H9 (cell line): ENCODE results near the gene PTPRN2. TPM values are rescaled to one million over a fixed set of nuclear protein-coding genes. Genes with fewer than 3 reads are reported as not detected.

ENCODE experiments used
- DNase-seq: peaks from one replicate; pipeline ENCODE4 v3.0.0-alpha.2; 2017
- H2AFZ ChIP-seq: one replicate; pipeline ENCODE4 v1.6.1; 2013; ENCODE audit warnings: mild to moderate bottlenecking, low read length, control low read depth, moderate library complexity
- H2AK5ac ChIP-seq: 2 replicates; pipeline ENCODE4 v1.6.1; 2013; ENCODE audit warnings: low read length, control low read depth, mixed read lengths; ENCODE audit not compliant: insufficient read length
- H2BK120ac ChIP-seq: one replicate; pipeline ENCODE4 v1.6.1; 2013; ENCODE audit warnings: low read depth, mild to moderate bottlenecking, low read length, control low read depth, inconsistent platforms; ENCODE audit not compliant: poor library complexity, severe bottlenecking
- H2BK12ac ChIP-seq: 2 replicates; pipeline ENCODE4 v1.6.1; 2013; ENCODE audit warnings: low read length, control low read depth, mixed read lengths, low read depth; ENCODE audit not compliant: insufficient read length
- H2BK15ac ChIP-seq: 2 replicates; pipeline ENCODE4 v1.6.1; 2013; ENCODE audit warnings: low read depth, low read length, control low read depth
- H2BK20ac ChIP-seq: one replicate; pipeline ENCODE4 v1.6.1; 2013; ENCODE audit warnings: low read depth, mild to moderate bottlenecking, low read length, control low read depth, inconsistent platforms; ENCODE audit not compliant: poor library complexity, severe bottlenecking
- H2BK5ac ChIP-seq: 2 replicates; pipeline ENCODE4 v1.6.1; 2013; ENCODE audit warnings: low read length, control low read depth, mixed read lengths; ENCODE audit not compliant: insufficient read length
- H3K14ac ChIP-seq: 2 replicates; pipeline ENCODE4 v1.6.1; 2013; ENCODE audit warnings: low read length, control low read depth; ENCODE audit not compliant: insufficient read depth
- H3K18ac ChIP-seq: 2 replicates; pipeline ENCODE4 v1.6.1; 2013; ENCODE audit warnings: low read depth, mild to moderate bottlenecking, mixed read lengths, low read length, control low read depth; ENCODE audit not compliant: insufficient read length
- H3K23ac ChIP-seq: 2 replicates; pipeline ENCODE4 v1.6.1; 2013; ENCODE audit warnings: low read length, control low read depth, mixed read lengths, low read depth; ENCODE audit not compliant: insufficient read length
- H3K23me2 ChIP-seq: 2 replicates; pipeline ENCODE4 v1.6.1; 2013; ENCODE audit warnings: low read depth, mild to moderate bottlenecking, mixed read lengths, low read length, control low read depth; ENCODE audit not compliant: insufficient read length, poor library complexity, severe bottlenecking
- H3K27ac ChIP-seq: 2 replicates; pipeline ENCODE4 v1.5.1; 2013; ENCODE audit warnings: low read length, control low read depth, mixed read lengths, low read depth; ENCODE audit not compliant: insufficient read length
- H3K27me3 ChIP-seq: 2 replicates; pipeline ENCODE4 v1.6.1; 2013; ENCODE audit warnings: low read length, control low read depth, inconsistent platforms; ENCODE audit not compliant: insufficient read depth
- H3K4ac ChIP-seq: 2 replicates; pipeline ENCODE4 v1.6.1; 2013; ENCODE audit warnings: low read depth, mild to moderate bottlenecking, control low read depth, inconsistent platforms, low read length, moderate library complexity
- H3K4me1 ChIP-seq: 2 replicates; pipeline ENCODE4 v1.6.1; 2013; ENCODE audit warnings: low read length, control low read depth, inconsistent platforms; ENCODE audit not compliant: insufficient read depth
- H3K4me2 ChIP-seq: 2 replicates; pipeline ENCODE4 v1.6.1; 2013; ENCODE audit warnings: low read length, control low read depth, mixed read lengths; ENCODE audit not compliant: insufficient read length, insufficient read depth
- H3K56ac ChIP-seq: 2 replicates; pipeline ENCODE4 v1.6.1; 2013; ENCODE audit warnings: low read depth, mild to moderate bottlenecking, mixed read lengths, low read length, control low read depth; ENCODE audit not compliant: insufficient read length
- H3K79me1 ChIP-seq: 2 replicates; pipeline ENCODE4 v1.6.1; 2013; ENCODE audit warnings: low read depth, mild to moderate bottlenecking, moderate library complexity, low read length, control low read depth, inconsistent platforms; ENCODE audit not compliant: insufficient read depth, poor library complexity, severe bottlenecking
- H3K79me2 ChIP-seq: 2 replicates; pipeline ENCODE4 v1.6.1; 2013; ENCODE audit warnings: low read length, control low read depth, inconsistent platforms; ENCODE audit not compliant: insufficient read depth
- H3K9ac ChIP-seq: 2 replicates; pipeline ENCODE4 v1.6.1; 2013; ENCODE audit warnings: low read length, control low read depth, mixed read lengths; ENCODE audit not compliant: insufficient read length; ENCODE audit errors: extremely low read depth
- H3K9me3 ChIP-seq: one replicate; pipeline ENCODE4 v1.6.1; 2013; ENCODE audit warnings: low read depth, low read length, inconsistent platforms; ENCODE audit not compliant: control insufficient read depth
- H3T11ph ChIP-seq: one replicate; pipeline ENCODE4 v1.6.1; 2013; ENCODE audit warnings: mild to moderate bottlenecking, low read length, control low read depth, inconsistent platforms
- H4K20me1 ChIP-seq: one replicate; pipeline ENCODE4 v1.6.1; 2013; ENCODE audit not compliant: control insufficient read depth, insufficient read length, insufficient read depth
- H4K5ac ChIP-seq: 2 replicates; pipeline ENCODE4 v1.6.1; 2013; ENCODE audit warnings: low read depth, mild to moderate bottlenecking, mixed read lengths, low read length, control low read depth; ENCODE audit not compliant: insufficient read length
- H4K8ac ChIP-seq: replicated peaks from 2 replicates; pipeline ENCODE4 v1.6.1; 2013; ENCODE audit warnings: low read length, control low read depth, mixed read lengths, low read depth; ENCODE audit not compliant: insufficient read length
- H4K91ac ChIP-seq: 2 replicates; pipeline ENCODE4 v1.6.1; 2013; ENCODE audit warnings: low read depth, mild to moderate bottlenecking, moderate library complexity, mixed read lengths, low read length, control low read depth; ENCODE audit not compliant: insufficient read length
- H3K27ac Mint-ChIP-seq, 3 experiments: 2 replicates in 2 of 3; 3 replicates in 1 of 3; pipeline ENCODE4 v1.8.0; 2020 to 2021; ENCODE audit warnings: mixed read lengths in 3 of 3, mild to moderate bottlenecking in 1 of 3, moderate library complexity in 1 of 3
- H3K27me3 Mint-ChIP-seq: 2 replicates; pipeline ENCODE4 v1.8.0; 2021; ENCODE audit warnings: low read depth, mild to moderate bottlenecking, moderate library complexity, mixed read lengths
- H3K36me3 Mint-ChIP-seq, 3 experiments: 2 replicates in 2 of 3; 3 replicates in 1 of 3; pipeline ENCODE4 v1.8.0; 2020 to 2021; ENCODE audit warnings: low read depth in 3 of 3, mixed read lengths in 3 of 3; ENCODE audit not compliant: insufficient read depth in 1 of 3
- H3K4me1 Mint-ChIP-seq, 2 experiments: 2 replicates each; pipeline ENCODE4 v1.8.0; 2020; ENCODE audit warnings: mixed read lengths in 2 of 2
- H3K4me3 Mint-ChIP-seq, 2 experiments: 2 replicates in 1 of 2; 3 replicates in 1 of 2; pipeline ENCODE4 v1.8.0; 2020 to 2021; ENCODE audit warnings: mild to moderate bottlenecking in 2 of 2, mixed read lengths in 2 of 2, moderate library complexity in 1 of 2
- H3K9me3 Mint-ChIP-seq, 2 experiments: 2 replicates in 1 of 2; 3 replicates in 1 of 2; pipeline ENCODE4 v1.8.0; 2020; ENCODE audit warnings: mild to moderate bottlenecking in 2 of 2, mixed read lengths in 2 of 2, moderate library complexity in 1 of 2
- WGBS: extraction: QIAGEN DNeasy Blood & Tissue Kit; methylation state at CpG from one replicate; pipeline ENCODE4 v1.1.7; 2013; ENCODE audit warnings: missing lambda C conversion rate, low lambda C conversion rate, mixed read lengths; ENCODE audit not compliant: insufficient read length; ENCODE audit errors: extremely low coverage; 5-methylcytosine and 5-hydroxymethylcytosine counted together
- total RNA-seq: library from RNA; stranded (reverse); gene quantifications from 2 replicates; pipeline ENCODE4 v1.2.1, GENCODE V29; 2021
- TF ChIP-seq, protein P1 (sequence below): fragments of 200-600 bp; sonication (generic); conservative IDR thresholded peaks from 3 replicates; pipeline ENCODE4 v1.8.0; 2021; ENCODE audit warnings: antibody characterized with exemption, mild to moderate bottlenecking

The PTPRN2 gene
- total RNA-seq, 1 experiment from 2014 or later: 5.2 TPM

DNA sequence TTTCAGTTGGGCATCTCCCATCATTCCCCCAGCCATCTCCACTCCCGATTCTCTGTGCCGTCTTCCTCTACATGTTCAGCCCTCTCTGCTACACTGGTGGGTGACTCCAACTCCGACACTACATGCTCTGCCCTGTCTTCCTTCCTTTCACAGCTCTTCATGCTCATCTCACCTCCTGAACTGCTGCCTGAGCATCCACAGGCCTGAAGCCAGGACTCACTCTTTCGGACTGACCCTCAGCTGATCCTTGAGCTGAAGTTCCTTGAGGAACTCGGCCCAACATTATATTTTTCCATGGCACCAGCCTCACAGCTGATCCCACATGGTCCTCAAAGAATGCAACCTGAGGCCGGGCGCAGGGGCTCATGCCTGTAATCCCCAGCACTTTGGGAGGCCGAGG, 538.4 kb downstream of the PTPRN2 start:
- no peak overlapping the region for H3K56ac ChIP-seq
- H4K91ac ChIP-seq: no peak overlapping the region
- H2BK20ac ChIP-seq: no peak overlapping the region
- H3K27me3 Mint-ChIP-seq: no peaks in the 10 kb centered on the region; the same call in 1 of the 2 replicates
- H3K14ac ChIP-seq: no peak overlapping the region
- TF ChIP-seq, protein P1, sequence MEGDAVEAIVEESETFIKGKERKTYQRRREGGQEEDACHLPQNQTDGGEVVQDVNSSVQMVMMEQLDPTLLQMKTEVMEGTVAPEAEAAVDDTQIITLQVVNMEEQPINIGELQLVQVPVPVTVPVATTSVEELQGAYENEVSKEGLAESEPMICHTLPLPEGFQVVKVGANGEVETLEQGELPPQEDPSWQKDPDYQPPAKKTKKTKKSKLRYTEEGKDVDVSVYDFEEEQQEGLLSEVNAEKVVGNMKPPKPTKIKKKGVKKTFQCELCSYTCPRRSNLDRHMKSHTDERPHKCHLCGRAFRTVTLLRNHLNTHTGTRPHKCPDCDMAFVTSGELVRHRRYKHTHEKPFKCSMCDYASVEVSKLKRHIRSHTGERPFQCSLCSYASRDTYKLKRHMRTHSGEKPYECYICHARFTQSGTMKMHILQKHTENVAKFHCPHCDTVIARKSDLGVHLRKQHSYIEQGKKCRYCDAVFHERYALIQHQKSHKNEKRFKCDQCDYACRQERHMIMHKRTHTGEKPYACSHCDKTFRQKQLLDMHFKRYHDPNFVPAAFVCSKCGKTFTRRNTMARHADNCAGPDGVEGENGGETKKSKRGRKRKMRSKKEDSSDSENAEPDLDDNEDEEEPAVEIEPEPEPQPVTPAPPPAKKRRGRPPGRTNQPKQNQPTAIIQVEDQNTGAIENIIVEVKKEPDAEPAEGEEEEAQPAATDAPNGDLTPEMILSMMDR: no peak
- no peak overlapping the region for H3K4me3 Mint-ChIP-seq
- H4K5ac ChIP-seq: no peak overlapping the region
- H3K79me1 ChIP-seq: no peaks in the 10 kb centered on the region
- H2BK5ac ChIP-seq: no peak overlapping the region
- H3K23ac ChIP-seq: no peak overlapping the region
- H3K9me3 ChIP-seq: no peaks in the 10 kb centered on the region
- H3K79me2 ChIP-seq: no peaks in the 10 kb centered on the region
- H3K27ac Mint-ChIP-seq: no peak overlapping the region
- no peaks in the 10 kb centered on the region for H3K36me3 Mint-ChIP-seq
- no peak overlapping the region for H4K8ac ChIP-seq
- WGBS: no CpG with 5 or more reads among the region's 8 CpGs
- H2AK5ac ChIP-seq: no peak overlapping the region
- DNase-seq: no peak
- H2AFZ ChIP-seq: no peak overlapping the region
- H2BK120ac ChIP-seq: no peak overlapping the region
- no peaks in the 10 kb centered on the region for H3K27me3 ChIP-seq
- no peak overlapping the region for H3K18ac ChIP-seq
- no peaks in the 10 kb centered on the region for H3K23me2 ChIP-seq
- no peak overlapping the region for H2BK12ac ChIP-seq
- no peaks in the 10 kb centered on the region for H4K20me1 ChIP-seq
- peaks cover 8 to 13% of the 10 kb centered on the region in 2 experiments for H3K4me1 Mint-ChIP-seq
- no peak overlapping the region for H3K9ac ChIP-seq
- no peak overlapping the region for H3K4ac ChIP-seq
- H3K4me1 ChIP-seq: no peaks in the 10 kb centered on the region
- H3T11ph ChIP-seq: no peak overlapping the region
- H3K9me3 Mint-ChIP-seq: no peaks in the 10 kb centered on the region
- no peak overlapping the region for H2BK15ac ChIP-seq
- H3K27ac ChIP-seq: no peak overlapping the region
- no peak overlapping the region for H3K4me2 ChIP-seq
